ENCODE results near the gene PIM2. TPM values are rescaled to one million over a fixed set of nuclear protein-coding genes. Genes with fewer than 3 reads are reported as not detected.

PIM2 gene
- total and polyA plus RNA-seq, 9 of the 15 experiments (the other 6 are each of a cell fraction or from before 2014, with no cell fraction given), result 67.6 to 191 (median 108) TPM

DNA sequence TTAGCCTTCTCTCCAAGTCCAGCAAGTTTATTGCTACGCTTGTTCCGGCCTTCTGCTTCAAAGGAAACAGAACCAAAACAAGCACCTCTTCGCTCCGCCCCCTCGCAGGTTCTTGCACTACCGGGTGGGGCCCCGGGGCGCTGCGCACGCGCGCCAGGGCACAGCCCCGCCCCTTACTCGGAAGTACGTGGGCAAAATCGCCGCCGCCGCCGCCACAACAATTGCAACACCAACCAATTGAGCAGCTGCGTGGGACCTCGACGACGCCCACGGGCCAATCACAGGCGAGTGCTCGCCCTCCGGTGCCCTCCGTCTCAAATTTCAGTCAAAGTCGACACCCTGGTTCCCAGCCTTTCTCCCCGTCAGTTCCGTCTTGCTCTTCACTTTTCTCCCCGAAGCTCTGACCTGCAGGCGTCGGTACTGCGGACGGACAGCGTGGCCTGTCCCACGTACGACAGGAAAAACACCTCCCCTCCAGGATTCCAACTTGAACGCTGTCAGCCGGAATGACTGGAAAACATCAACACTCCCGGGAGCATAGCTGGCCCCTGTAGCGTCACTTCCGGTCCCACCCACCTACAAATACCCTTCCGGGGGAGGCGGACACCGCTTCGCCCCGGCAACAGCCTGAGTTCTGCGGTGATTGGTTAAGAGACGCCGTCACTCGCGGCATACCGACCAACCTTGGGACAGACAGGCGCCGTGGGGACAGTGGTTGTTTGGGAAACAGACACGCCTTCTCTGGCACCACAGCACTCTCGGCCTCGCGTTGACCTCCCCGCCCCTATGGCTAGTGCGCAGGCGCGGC lies 39.2 kb upstream of the PIM2 start (continued):
- TF ChIP-seq FOXA1 (IDR thresholded peaks at IDR 0.05; ENCODE audit: borderline replicate concordance) (no peak), ATF1 (CRISPR knock-in tag; IDR thresholded peaks at IDR 0.05) (no peak), ATF1 (tag; IDR thresholded peaks at IDR 0.05) (peak; percentile 97), ELF2 (CRISPR knock-in tag; IDR thresholded peaks at IDR 0.05) (0 out of 2 replicates have a peak, but pooled peaks have one; percentile 5), HMG20B (CRISPR knock-in tag; IDR thresholded peaks at IDR 0.05) (no peak), ZFX (CRISPR knock-in tag; IDR thresholded peaks at IDR 0.05) (no peak), HES1 (IDR thresholded peaks at IDR 0.05; ENCODE audit: low read depth) (peak; percentile 24; the same call in 1 of the 2 replicates), ZNF184 (CRISPR knock-in tag; IDR thresholded peaks at IDR 0.05) (no peak)

- Histone ChIP-seq H3K4me3 (peak within 1 kb of the TSS; percentile 84), H3K4me1 (replicated peaks in 1 of 2; ENCODE audit: control insufficient read depth in 2 of 2, insufficient read depth in 2 of 2, low read length in 2 of 2) (peaks cover 29 to 58% of the 10 kb centered on the region in 2 experiments), H3K79me2 (ENCODE audit: control insufficient read depth, insufficient read depth, low read length) (peaks cover 67% of the 10 kb centered on the region), H3K9ac (ENCODE audit: insufficient read depth in 1 of 2, low read depth in 2 of 2, low read length in 2 of 2) (peak within 1 kb of the TSS; percentile 95 to 96), H3K4me2 (ENCODE audit: insufficient read depth, low read length) (peak within 1 kb of the TSS; percentile 95), H3K9me3 (replicated peaks; ENCODE audit: control insufficient read depth, insufficient read depth, low read depth, low read length) (no peaks in the 10 kb centered on the region), H3K27me3 (ENCODE audit: control insufficient read depth in 2 of 2, insufficient read depth in 2 of 2, low read length in 2 of 2) (no peaks in the 10 kb centered on the region; a peak in 1 of 5 replicates), H3K9me1 (ENCODE audit: control insufficient read depth, insufficient read depth, low read length) (peaks cover 8% of the 10 kb centered on the region), H3K36me3 (ENCODE audit: control insufficient read depth, insufficient read depth, low read length) (peaks cover 44% of the 10 kb centered on the region), H2AFZ (ENCODE audit: low read depth, low read length) (peak within 1 kb of the TSS; percentile 94), H4K20me1 (replicated peaks; ENCODE audit: control insufficient read depth, insufficient read depth, low read length) (peaks cover 12% of the 10 kb centered on the region; the same call in 1 of the 2 replicates), H3K27ac (ENCODE audit: extremely low read depth, low read depth, low read length) (peak within 1 kb of the TSS; percentile 98)
- POLR2A ChIA-PET, result interaction anchor here (0.6 to 1.7 kb wide), 8 partner anchors 11 to 233 kb away, joined by 3 to 11 read pairs (median 3); no protein-coding TSS in a partner anchor
- 0% methylated on average over 24 of the region's 53 CpGs for WGBS (ENCODE audit: insufficient coverage, low coverage, missing lambda C conversion rate)
- FAIRE-seq (no peak), ATAC-seq (peak; percentile 40), DNase-seq (ENCODE audit: extremely low read depth in 1 of 4, low spot score in 3 of 4) (peak in 3 of 4 experiments; percentile 66 to 85 (median 77))
- in situ Hi-C loops (cut with MboI), result no loop called here
- CTCF ChIA-PET (ENCODE audit: low intra/inter-chr PET ratio), result interaction anchor here (0.6 kb wide), 1 partner anchor 385 kb away, joined by 4 read pairs; no protein-coding TSS in a partner anchor
- BruUV-seq (replicated peaks), result no TSS peak
- intact Hi-C loops (cut with micrococcal nuclease), result loop anchor here (2.0 to 10.0 kb wide), 3 partner anchors 45 to 217 kb away; partner anchors contain the start of genes GRIPAP1 and PLP2
- TF ChIP-seq POLR2AphosphoS5 (IDR thresholded peaks at IDR 0.05; ENCODE audit: control insufficient read depth, insufficient read depth, low read depth, low read length) (no peak), ZC3H4 (CRISPR knock-in tag; IDR thresholded peaks at IDR 0.05; ENCODE audit: borderline replicate concordance) (no peak), RBM34 (IDR thresholded peaks at IDR 0.05; ENCODE audit: borderline replicate concordance, insufficient read depth, low read length) (no peak), KDM5B (IDR thresholded peaks at IDR 0.05; ENCODE audit: insufficient replicate concordance, low read depth, low read length) (peak; percentile 2), ZNF507 (tag; conservative IDR thresholded peaks at IDR 0.05) (no peak), RBFOX2 (IDR thresholded peaks at IDR 0.05; ENCODE audit: low read depth, low read length) (peak; percentile 89), TEAD4 (IDR thresholded peaks at IDR 0.05; ENCODE audit: low read length) (no peak), TEAD4 (CRISPR knock-in tag; IDR thresholded peaks at IDR 0.05; ENCODE audit: borderline replicate concordance) (no peak), ZNF184 (CRISPR knock-in tag; IDR thresholded peaks at IDR 0.05) (no peak), PBX2 (CRISPR knock-in tag; IDR thresholded peaks at IDR 0.05; ENCODE audit: low read depth) (no peak), PBX2 (tag; conservative IDR thresholded peaks at IDR 0.05; ENCODE audit: low read depth) (no peak)
Measured at GRCh38 chrX:48957477-48957826, 38.6 kb upstream of the PIM2 start, which contains the start of gene OTUD5. OTUD5 (minus strand) TSS chrX:48957607; CDS start chrX:48957570, 37 bp downstream.

Data from K562 (cell line).